ENCODE results near the gene GPR17. TPM values are rescaled to one million over a fixed set of nuclear protein-coding genes. Genes with fewer than 3 reads are reported as not detected.

Gene GPR17
- total RNA-seq, 1 donor from 2014 or later: not detected

DNA sequence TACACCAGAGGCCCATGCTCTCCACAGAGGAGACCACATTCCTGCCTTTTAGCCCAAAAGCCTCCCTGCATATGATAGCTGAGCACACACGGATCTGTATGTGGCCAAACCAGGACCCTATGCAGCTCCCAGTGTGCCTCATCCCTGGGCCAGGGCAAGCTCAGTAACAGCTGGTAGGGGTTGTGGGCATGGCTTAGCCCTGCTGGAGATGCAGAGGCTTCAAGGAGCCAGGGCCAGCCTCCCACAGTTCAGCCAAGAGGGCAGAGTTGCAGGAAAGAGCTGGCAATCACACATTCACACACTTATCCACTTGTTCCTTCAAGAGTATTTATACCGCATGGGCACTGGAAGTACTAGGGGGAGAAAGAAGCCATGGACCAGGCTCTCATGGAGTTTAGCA lies 31.0 kb downstream of the GPR17 start:
- ATAC-seq (ENCODE audit: poor library complexity) (peak; percentile 42), DNase-seq (peak; percentile 65)
- intact Hi-C loops (cut with DNase I): loop anchor here (5.0 kb wide), 1 partner anchor 40 kb away; no protein-coding TSS in a partner anchor

DNA sequence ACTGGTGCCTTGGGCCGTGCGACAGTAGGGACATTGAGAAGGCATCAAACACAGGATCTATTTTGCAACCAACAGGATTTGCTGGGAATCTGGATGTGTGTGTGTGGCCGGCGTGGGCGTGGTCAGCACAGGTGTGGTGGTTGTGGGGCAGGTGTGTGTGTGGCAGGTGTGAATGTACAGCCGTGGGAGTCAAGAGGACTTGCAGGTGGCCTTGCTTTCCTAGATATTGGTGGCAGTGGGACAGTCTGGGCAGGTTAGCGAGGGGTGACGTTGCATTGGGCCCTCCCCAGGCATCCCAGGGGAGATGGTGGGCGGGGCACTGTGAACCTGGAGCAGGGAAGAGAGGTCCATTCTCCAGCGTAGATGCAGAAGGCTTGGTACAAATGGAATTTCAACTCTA lies 32.6 kb downstream of the GPR17 start:
- ATAC-seq (ENCODE audit: poor library complexity) (no peak), DNase-seq (no peak)
- intact Hi-C loops (cut with DNase I): loop anchor here (5.0 kb wide), 1 partner anchor 41 kb away; no protein-coding TSS in a partner anchor

DNA sequence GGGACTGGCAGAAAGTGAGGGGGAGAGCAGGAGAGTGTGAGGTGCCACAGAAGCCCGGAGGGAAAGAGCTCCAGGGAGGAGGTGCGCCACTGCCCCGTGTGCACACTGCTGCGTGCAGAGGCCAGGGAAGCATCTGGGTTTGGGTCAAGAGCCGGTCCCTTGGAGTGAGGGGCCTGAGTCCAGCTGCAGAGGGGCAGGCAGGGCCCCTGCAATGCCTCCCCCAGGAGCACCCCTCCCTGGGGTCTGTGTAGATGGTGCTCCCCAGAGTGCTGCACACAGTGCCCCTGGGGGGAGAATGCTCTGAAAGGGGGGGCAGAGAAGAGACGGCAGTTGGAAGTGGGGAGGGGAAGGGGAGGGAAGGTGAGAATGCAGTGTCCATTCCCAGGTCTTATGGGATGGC lies 33.0 kb downstream of the GPR17 start:
- intact Hi-C loops (cut with DNase I): loop anchor here (5.0 kb wide), 1 partner anchor 42 kb away; no protein-coding TSS in a partner anchor
- no peak for DNase-seq

DNA sequence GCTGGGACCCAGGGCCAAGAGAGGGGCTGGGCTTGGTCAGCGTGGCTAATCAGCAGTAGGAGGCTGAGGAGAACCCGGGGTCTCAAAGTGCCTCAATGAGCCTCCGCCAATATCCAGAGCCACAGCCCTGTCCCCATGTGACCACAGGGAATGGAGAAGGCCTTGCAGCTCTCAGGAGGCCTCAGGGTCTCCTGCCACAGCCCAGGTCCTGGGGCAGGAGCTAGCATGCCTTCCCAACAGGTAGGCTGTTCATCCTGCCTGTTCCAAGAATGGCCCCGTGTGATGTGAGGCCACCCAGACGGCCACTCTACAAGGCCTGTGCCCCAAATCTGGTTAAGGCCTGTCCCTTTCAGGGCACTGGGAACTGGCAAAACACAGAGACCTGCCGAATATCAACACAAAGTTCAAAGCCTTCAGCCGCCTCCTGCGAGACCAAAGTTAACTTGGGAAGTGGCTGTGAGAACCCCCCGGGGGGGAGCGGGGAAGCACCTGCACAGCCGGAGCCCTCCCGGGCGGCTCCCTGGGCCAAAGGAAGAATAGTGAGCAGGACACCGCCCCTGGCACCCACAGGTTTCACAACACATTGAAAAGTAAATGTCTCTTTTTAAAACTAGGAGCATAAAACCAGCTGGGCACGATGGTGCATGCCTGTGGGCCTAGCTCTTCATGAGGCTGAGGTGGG lies 33.9 kb downstream of the GPR17 start:
- ATAC-seq (ENCODE audit: poor library complexity) (no peak), DNase-seq (no peak)
- intact Hi-C loops (cut with DNase I): loop anchor here (5.0 kb wide), 1 partner anchor 43 kb away; no protein-coding TSS in a partner anchor

More for the DNA sequence above, 33.0 kb downstream of the GPR17 start:
- ATAC-seq (ENCODE audit: poor library complexity): no peak

- DNase-seq (no peak), ATAC-seq (ENCODE audit: poor library complexity) (no peak)
- intact Hi-C loops (cut with DNase I): no loop called here
These were observed 34.8 kb downstream of the GPR17 start for GRCh38 chr2:127680706-127681287.

GRCh38 chr2:127681288-127681804 lies 35.4 kb downstream of the GPR17 start:
- DNase-seq: peak; percentile 66
- intact Hi-C loops (cut with DNase I): no loop called here
- peak; percentile 25 for ATAC-seq (ENCODE audit: poor library complexity)

DNA sequence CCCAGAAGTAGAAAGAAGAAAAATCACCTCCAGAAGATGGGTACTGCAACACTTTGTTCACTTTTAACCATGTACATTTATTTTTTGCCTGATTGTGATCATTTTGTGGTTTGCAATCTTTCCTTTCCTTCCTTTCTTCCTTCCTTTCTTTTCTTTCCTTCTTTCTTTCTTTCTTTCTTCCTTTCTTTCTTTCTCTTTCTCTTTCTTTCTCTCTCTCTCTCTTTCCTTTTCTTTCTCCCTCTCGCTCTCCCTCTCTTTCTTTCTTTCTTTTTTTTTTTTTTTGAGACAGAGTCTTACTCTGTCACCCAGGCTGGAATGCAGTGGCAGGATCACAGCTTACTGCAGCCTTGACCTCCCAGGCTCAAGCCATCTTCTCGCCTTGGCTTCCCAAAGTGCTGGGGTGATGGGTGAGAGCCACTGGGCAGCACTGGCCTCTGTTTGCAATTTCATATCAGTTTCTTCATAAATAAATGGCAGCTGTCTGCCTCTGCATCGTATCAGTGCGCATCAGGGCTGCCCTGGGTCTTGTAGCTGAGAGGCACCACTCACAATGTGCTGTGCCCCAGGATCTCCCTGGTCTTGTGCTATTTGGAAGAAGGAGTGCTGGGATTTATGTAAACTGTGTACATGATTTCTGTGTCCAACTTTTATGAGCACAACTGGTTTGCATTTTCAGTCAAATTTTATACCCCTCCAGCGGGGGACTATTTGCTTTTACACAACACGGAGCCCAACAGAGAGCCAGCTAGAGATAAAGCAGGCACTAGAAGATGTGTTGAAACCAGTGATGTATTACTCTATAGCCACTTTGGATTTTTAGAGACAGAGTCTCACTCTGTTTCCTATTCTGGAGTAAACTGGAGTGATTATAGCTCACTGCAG lies 36.3 kb downstream of the GPR17 start:
- ATAC-seq (ENCODE audit: poor library complexity): no peak
- DNase-seq: no peak
- intact Hi-C loops (cut with DNase I): no loop called here

- intact Hi-C loops (cut with DNase I): no loop called here
- no peak for DNase-seq
- no peak for ATAC-seq (ENCODE audit: poor library complexity)
These were observed 37.1 kb downstream of the GPR17 start for GRCh38 chr2:127683056-127683455.

DNA sequence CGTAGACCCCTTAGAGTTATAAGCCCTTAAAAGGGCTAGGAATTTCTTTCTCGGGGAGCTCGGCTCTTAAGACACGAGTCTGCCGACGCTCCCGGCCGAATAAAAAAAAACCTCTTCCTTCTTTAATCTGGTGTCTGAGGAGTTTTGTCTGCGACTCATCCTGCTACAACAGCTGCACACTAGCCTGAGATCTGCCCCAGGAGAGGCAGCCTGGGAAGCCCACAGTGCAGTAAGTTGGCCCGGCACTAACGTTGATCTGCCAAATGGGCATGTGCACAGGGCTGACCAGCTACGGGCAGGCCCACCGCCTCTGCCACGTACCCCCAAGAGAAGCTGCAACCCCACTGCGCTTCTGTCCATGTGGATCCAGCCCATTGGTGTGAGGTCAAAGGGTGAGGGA lies 37.8 kb downstream of the GPR17 start:
- ATAC-seq (ENCODE audit: poor library complexity) (no peak), DNase-seq (no peak)
- intact Hi-C loops (cut with DNase I): no loop called here

GRCh38 chr2:127685410-127686080 lies 39.6 kb downstream of the GPR17 start:
- intact Hi-C loops (cut with DNase I): no loop called here
- ATAC-seq (ENCODE audit: poor library complexity) (no peak), DNase-seq (no peak)

- no peak for DNase-seq
- no peak for ATAC-seq (ENCODE audit: poor library complexity)
- intact Hi-C loops (cut with DNase I): no loop called here
These were observed 42.5 kb downstream of the GPR17 start for GRCh38 chr2:127688405-127688804.

GRCh38 chr2:127690696-127691095 lies 44.7 kb downstream of the GPR17 start:
- intact Hi-C loops (cut with DNase I): loop anchor here (10.0 kb wide), 1 partner anchor 96 kb away; no protein-coding TSS in a partner anchor
- no peak for DNase-seq
- ATAC-seq (ENCODE audit: poor library complexity): no peak

DNA sequence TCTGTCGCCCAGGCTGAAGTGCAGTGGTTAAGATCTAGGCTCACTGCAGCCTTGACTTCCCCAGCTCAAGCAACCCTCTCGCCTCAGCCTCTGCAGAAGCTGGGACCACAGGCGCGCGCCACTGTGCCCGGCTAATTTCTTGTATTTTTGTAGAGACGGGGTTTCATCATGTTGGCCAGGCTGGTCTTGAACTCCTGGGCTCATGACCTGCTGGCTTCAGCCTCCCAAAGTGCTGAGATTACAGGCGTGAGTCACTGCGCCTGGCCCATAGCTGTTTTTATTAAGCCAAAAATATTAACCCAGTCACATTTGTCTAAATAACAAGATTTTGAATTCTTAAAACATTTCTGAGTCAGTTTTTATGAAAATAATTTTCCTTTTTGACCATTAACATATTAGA lies 49.0 kb downstream of the GPR17 start:
- intact Hi-C loops (cut with DNase I): loop anchor here (10.0 kb wide), 1 partner anchor 100 kb away; no protein-coding TSS in a partner anchor
- DNase-seq: no peak
- ATAC-seq (ENCODE audit: poor library complexity): no peak

DNA sequence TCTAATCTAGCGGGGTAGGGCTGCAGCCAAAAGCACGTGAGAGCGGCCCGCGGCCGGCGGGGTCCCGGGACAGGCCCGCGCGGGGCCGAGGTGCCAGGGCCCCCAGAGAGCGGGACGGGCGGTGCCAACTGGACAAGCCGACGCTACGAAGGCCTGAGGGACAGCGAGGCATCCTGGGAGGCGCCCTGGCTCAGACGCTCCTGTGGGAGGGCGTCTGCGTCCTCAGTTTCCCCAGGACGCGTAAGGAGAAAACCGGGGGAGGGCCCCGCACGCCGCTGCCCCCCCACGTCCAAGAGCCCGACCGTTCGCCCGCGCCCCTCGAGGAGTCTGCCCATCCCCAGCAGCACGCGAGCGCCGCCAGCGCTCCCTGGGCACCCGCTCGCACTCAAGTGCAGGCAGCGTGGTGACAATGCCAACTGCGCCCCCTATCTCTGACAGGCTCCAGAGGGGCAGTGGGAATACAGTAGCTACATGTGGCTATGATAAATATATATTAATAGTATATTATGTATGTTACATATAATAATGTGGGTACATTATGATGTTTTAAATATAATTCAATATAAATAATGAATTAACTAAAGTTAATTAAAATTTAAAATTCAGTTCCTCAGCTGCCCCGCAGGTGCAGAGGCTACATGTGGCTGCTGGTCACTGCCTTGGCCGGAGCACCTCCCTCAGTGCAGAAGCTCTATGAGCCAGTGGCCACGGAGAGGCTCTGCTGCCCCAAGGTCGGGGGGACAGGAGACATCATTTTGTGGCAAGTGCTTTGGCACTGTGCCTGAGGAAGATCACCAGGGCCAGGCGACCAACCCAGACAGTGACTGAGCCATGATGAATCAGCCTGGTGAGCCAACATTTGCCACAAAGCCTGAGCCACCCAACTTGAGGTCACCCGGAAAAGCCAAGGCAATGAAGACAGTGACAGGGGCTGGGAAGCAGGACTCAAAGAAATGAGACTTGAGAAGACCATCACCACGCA lies 49.8 kb downstream of the GPR17 start:
- intact Hi-C loops (cut with DNase I): loop anchor here (10.0 kb wide), 1 partner anchor 101 kb away; no protein-coding TSS in a partner anchor
- peak; percentile 79 for ATAC-seq (ENCODE audit: poor library complexity)
- DNase-seq: peak; percentile 60

DNA sequence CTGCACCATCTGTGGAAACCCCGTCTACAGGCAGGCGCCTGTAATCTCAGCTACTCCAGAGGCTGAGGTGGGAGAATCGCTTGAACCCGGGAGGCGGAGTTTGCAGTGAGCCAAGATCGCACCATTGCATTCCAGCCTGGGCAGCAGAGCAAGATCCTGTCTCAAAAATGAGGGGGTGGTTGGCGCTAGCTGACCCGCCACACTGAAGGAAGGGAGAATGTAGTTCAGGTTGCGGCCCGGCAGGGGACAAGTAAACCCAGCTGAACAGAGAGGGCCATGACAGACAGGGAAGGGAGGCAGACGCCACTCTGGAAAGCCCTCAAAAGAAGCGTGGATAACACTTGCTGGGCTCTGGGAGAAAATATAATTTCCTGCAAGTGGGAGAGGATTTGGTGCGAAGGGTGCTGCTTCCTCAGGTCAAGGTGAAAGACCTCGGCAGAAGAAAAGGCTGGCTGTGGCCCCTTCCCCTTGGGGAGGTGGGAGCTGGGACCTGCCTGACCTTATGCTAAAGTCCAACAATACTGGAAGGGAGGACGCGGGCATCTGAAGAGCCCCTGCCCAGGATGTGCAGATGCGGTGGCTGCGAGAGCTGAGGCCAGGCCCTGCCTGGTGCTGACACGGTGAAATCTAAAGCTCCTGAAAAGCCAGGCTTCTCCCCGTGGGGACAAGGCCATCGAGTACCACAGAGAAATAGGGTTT lies 51.7 kb downstream of the GPR17 start:
- DNase-seq (no peak), ATAC-seq (ENCODE audit: poor library complexity) (no peak)
- intact Hi-C loops (cut with DNase I): loop anchor here (10.0 kb wide), 1 partner anchor 103 kb away; no protein-coding TSS in a partner anchor

GRCh38 chr2:127698553-127699355 lies 52.8 kb downstream of the GPR17 start:
- intact Hi-C loops (cut with DNase I): loop anchor here (10.0 kb wide), 1 partner anchor 104 kb away; no protein-coding TSS in a partner anchor
- DNase-seq (no peak), ATAC-seq (ENCODE audit: poor library complexity) (no peak)

Data from Right ventricle myocardium superior (tissue), 1 donor.